NCI-H128 (cell line): ENCODE measurements around the gene BRD2.

Experiments
- DNase-seq: peaks from one replicate; lab custom pipeline; 2025; ENCODE audit not compliant: unreplicated experiment; lab: John Stamatoyannopoulos, UW

The BRD2 gene

GRCh38 chr6:32947552-32948465 is 20.6 kb upstream of the BRD2 start:
- DNase-seq = no peak

- no peak for DNase-seq
Observed at GRCh38 chr6:32949113-32949512, 19.3 kb upstream of the BRD2 start.

GRCh38 chr6:32950010-32950409 is 18.4 kb upstream of the BRD2 start:
- DNase-seq = no peak

GRCh38 chr6:32950449-32950848 is 17.9 kb upstream of the BRD2 start:
- no peak for DNase-seq

- DNase-seq = no peak
Observed at GRCh38 chr6:32952817-32953739, 15.3 kb upstream of the BRD2 start, which contains the start of gene HLA-DMA. TSS of gene HLA-DMA (minus strand) at chr6:32953097. CDS start at chr6:32953036, 61 bp downstream.

- DNase-seq = no peak
Observed at GRCh38 chr6:32953775-32954174, 14.6 kb upstream of the BRD2 start.

- no peak for DNase-seq
Observed at GRCh38 chr6:32954267-32954666, 14.1 kb upstream of the BRD2 start.

GRCh38 chr6:32954986-32955802 is 13.2 kb upstream of the BRD2 start:
- no peak for DNase-seq

DNA sequence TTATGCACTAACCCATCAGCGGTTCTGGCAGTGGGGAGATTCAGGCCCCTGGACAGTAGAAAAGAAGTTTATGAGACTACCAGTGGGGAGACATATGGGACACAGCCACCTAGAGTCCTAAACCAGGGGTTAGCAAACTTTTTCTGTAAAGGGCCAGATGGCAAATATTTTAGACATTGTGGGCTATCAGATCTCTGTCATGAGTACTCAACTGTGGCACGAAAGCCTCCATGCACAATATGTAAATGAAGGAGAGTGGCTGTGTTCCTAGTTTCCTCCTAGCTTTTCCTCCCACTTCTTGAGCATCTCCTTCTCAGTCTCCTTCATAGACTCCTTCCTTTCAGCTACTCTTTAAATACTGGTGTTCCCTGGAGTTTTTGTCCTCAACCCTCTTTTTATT is 12.2 kb upstream of the BRD2 start:
- no peak for DNase-seq

GRCh38 chr6:32960563-32960962 is 7.8 kb upstream of the BRD2 start:
- no peak for DNase-seq

DNA sequence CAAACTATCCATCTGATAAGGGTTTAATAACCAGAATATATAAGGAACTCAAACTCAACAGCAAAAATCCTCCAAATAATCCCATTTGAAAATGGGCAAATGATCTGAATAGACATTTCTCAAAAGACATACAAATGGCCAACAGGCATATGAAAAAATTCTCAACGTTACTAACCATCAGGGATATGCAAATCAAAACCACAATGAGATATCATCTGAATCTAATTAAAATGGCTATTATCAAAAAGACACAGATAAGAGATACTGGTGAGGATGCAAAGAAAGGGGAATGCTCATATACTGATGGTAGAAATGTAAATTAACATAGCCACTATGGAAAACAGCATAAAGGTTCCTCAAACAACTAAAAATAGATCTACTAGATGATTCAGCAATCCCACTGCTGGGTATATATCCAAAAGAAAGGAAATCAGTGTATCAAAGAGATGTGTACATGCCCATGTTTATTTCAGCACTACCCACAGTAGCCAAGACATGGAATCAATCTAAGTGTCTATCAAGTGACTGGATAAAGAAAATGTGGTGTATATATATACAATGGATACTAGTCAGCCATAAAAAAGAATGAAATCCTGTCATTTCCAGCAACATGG is 6.1 kb upstream of the BRD2 start:
- no peak for DNase-seq

DNA sequence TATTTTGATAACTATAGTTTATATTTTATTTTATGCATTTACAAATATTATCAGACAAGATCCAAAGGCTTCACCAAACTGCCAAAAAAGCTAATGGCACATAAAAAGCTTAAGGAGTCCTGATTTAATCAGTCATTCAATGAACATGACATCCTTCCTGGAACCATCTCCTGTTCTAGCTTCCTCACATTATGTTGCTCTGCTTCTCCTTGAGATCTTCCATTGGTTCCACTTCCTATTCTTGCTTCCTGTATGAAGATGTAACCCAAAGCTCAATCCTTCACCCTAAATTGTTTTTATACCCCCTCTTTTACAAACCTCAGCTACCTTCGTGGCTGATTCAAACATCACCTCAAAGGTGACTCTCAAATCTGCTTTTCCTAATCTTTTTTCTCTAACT is 4.5 kb upstream of the BRD2 start:
- DNase-seq = no peak

GRCh38 chr6:32964776-32965175 is 3.6 kb upstream of the BRD2 start:
- DNase-seq = no peak

- peak; percentile 20 for DNase-seq
Observed at GRCh38 chr6:32967151-32968091, 973 bp upstream of the BRD2 start.

GRCh38 chr6:32968867-32969684 is 682 bp downstream of the BRD2 start:
- peak; percentile 52 for DNase-seq

DNA sequence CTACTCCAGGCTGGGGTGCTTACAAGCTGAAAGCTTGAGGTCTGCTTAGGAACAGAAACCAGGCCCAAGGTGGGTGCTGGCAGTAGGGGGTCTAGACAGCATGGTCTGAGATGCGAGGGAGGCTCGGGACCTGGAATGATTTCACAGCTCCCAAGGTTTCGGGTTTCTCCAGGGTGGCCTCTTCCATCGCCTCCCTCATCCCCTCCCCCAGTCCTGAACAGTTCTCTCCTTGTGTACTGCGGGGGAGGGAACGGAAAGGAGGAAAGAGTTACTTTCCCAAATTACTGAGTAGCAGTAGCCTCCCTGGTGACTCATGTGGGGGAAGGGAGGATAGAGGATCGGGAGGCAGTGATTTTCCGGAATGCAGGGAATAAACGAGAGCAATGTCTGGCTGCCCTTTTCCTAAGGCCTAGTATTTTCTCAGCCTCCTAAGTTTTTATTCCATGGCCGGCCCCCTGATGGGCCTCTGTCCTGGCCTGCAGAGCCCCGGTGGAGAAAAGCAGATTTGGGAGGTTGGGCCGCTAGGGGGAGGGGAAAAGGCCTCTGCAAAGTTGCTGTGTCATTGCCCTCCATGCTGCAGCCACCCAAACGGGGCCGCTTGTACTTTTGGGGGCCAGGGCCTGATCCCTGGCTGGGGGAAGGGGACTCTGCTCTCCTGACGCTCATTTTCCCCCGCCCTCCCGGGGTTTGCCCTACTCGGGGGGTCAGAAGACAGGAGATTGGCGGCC is 1.5 kb downstream of the BRD2 start:
- DNase-seq = peak; percentile 22

GRCh38 chr6:32970413-32971241 is 2.2 kb downstream of the BRD2 start:
- DNase-seq = peak; percentile 7
